Hepatocyte (in vitro differentiated cells): Measurements from ENCODE around the gene SORBS2. TPM values are rescaled to one million over a fixed set of nuclear protein-coding genes. Genes with fewer than 3 reads are reported as not detected.

Experiments
- DNase-seq: peaks from one replicate; pipeline ENCODE4 v3.0.0-alpha.2; 2016; ENCODE audit warnings: low spot score
- H2AFZ ChIP-seq: fragments of 200-600 bp; sonication (generic); 2 replicates; pipeline ENCODE4 v1.6.0; 2016; ENCODE audit warnings: antibody characterized with exemption, mild to moderate bottlenecking
- H3K27ac ChIP-seq: fragments of 200-600 bp; sonication (generic); 2 replicates; pipeline ENCODE4 v1.5.1; 2016; ENCODE audit warnings: mild to moderate bottlenecking
- H3K27me3 ChIP-seq: fragments of 200-600 bp; sonication (generic); 2 replicates; pipeline ENCODE4 v1.6.1; 2016
- H3K36me3 ChIP-seq: fragments of 200-600 bp; sonication (generic); replicated peaks from 2 replicates; pipeline ENCODE4 v1.5.1; 2016; ENCODE audit warnings: low read depth; ENCODE audit not compliant: insufficient read depth
- H3K4me1 ChIP-seq: fragments of 200-600 bp; sonication (generic); 2 replicates; pipeline ENCODE4 v1.5.1; 2016; ENCODE audit warnings: mild to moderate bottlenecking, moderate library complexity; ENCODE audit not compliant: insufficient read depth
- H3K4me2 ChIP-seq: fragments of 200-600 bp; sonication (generic); 2 replicates; pipeline ENCODE4 v1.6.0; 2016
- H3K4me3 ChIP-seq: fragments of 200-600 bp; sonication (generic); 2 replicates; pipeline ENCODE4 v1.5.1; 2016; ENCODE audit warnings: mild to moderate bottlenecking
- H3K79me2 ChIP-seq: fragments of 200-600 bp; sonication (generic); 2 replicates; pipeline ENCODE4 v1.6.0; 2017; ENCODE audit warnings: mild to moderate bottlenecking
- H3K9me2 ChIP-seq: fragments of 200-600 bp; sonication (generic); replicated peaks from 2 replicates; pipeline ENCODE4 v1.6.0; 2017; ENCODE audit warnings: mild to moderate bottlenecking; ENCODE audit not compliant: insufficient read depth
- H3K9me3 ChIP-seq: fragments of 200-600 bp; sonication (generic); 2 replicates; pipeline ENCODE4 v1.5.1; 2016; ENCODE audit warnings: low read depth, mild to moderate bottlenecking
- H4K20me1 ChIP-seq: fragments of 200-600 bp; sonication (generic); 2 replicates; pipeline ENCODE4 v1.6.0; 2016; ENCODE audit warnings: mild to moderate bottlenecking; ENCODE audit not compliant: insufficient read depth, poor library complexity, severe bottlenecking
- EZH2 ChIP-seq: fragments of 200-600 bp; sonication (generic); IDR thresholded peaks from 2 replicates; pipeline ENCODE4 v1.6.1; 2016; ENCODE audit warnings: antibody characterized with exemption, mild to moderate bottlenecking, borderline replicate concordance
- EZH2phosphoT487 ChIP-seq: fragments of 200-600 bp; sonication (generic); IDR thresholded peaks from one replicate; pipeline ENCODE4 v1.6.1; 2018; ENCODE audit warnings: antibody characterized with exemption, mild to moderate bottlenecking, low read depth, moderate library complexity; ENCODE audit not compliant: unreplicated experiment, severe bottlenecking
- WGBS: methylation state at CpG from one replicate; pipeline ENCODE4 v1.1.6; 2016; ENCODE audit warnings: low lambda C conversion rate; ENCODE audit errors: missing lambda C conversion rate; 5-methylcytosine and 5-hydroxymethylcytosine counted together
- polyA plus RNA-seq: library from polyadenylated mRNA; unstranded; fragments of >200 nt; fragmentation: Nextera tagmentation; extraction: Ambion mirVana; gene quantifications from 2 replicates; pipeline ENCODE4 v1.2.1, GENCODE V29; 2016
- total RNA-seq: library from RNA; depleted of rRNA; stranded (reverse); fragments of >200 nt; gene quantifications from 2 replicates; pipeline ENCODE4 v1.2.3, GENCODE V29; 2014
- TF ChIP-seq, protein P1 (sequence below): fragments of 200-600 bp; sonication (generic); IDR thresholded peaks from 2 replicates; pipeline ENCODE4 v1.5.1; 2016; ENCODE audit warnings: antibody characterized with exemption, mild to moderate bottlenecking; ENCODE audit not compliant: poor library complexity

Gene SORBS2
- total and polyA plus RNA-seq, 2 experiments from 2014 or later = 43.4 to 52.1 TPM

DNA sequence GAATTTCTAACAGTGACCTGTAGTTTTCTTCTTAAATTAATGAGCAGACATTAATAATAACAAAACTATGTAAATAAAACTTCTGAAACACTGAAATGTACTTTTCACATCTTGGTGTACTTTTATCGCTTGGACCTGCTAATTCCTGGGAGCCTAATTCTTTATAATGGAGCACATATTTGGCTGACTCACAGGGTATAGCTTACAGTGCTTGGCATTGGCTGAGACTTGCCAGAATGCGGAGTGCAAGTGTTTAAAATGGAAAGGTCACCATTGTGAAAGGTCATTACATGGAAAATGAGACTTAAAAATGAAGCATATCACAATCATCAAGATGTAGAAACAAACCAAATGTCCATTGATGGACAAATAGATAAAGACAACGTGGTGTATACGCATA is 139.4 kb downstream of the SORBS2 start:
- Histone ChIP-seq H3K9me3 (no peaks in the 10 kb centered on the region), H3K4me1 (peaks cover 6% of the 10 kb centered on the region), H3K27me3 (no peaks in the 10 kb centered on the region), H3K27ac (no peak overlapping the region), H3K36me3 (no peaks in the 10 kb centered on the region), H3K4me2 (no peak overlapping the region), H4K20me1 (no peaks in the 10 kb centered on the region), H3K9me2 (no peaks in the 10 kb centered on the region), H3K4me3 (no peak overlapping the region), H2AFZ (no peak overlapping the region), H3K79me2 (no peaks in the 10 kb centered on the region)
- TF ChIP-seq EZH2phosphoT487 = no peak
- no peak for TF ChIP-seq EZH2
- TF ChIP-seq, protein P1, sequence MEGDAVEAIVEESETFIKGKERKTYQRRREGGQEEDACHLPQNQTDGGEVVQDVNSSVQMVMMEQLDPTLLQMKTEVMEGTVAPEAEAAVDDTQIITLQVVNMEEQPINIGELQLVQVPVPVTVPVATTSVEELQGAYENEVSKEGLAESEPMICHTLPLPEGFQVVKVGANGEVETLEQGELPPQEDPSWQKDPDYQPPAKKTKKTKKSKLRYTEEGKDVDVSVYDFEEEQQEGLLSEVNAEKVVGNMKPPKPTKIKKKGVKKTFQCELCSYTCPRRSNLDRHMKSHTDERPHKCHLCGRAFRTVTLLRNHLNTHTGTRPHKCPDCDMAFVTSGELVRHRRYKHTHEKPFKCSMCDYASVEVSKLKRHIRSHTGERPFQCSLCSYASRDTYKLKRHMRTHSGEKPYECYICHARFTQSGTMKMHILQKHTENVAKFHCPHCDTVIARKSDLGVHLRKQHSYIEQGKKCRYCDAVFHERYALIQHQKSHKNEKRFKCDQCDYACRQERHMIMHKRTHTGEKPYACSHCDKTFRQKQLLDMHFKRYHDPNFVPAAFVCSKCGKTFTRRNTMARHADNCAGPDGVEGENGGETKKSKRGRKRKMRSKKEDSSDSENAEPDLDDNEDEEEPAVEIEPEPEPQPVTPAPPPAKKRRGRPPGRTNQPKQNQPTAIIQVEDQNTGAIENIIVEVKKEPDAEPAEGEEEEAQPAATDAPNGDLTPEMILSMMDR = no peak
- DNase-seq = no peak
- WGBS = 73% methylated on average over 4 of the region's 4 CpGs

DNA sequence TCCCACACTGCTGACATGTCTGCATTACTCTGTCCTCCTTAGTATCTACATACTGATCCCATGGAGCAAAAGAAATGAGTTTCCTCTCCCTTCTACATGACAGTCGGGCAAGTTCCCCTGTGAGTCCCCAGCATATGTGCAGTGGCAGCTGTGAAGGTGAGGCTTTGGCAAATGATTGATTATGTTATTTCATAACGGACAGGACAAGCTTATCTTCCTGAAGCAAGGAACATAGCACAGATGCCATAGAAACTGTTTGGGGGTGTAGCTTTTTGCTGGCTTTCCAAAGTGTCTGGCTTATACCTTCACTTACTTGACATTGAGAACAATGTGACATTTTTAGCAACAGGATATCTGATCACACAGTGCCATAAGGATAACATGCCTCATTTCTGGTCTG is 139.8 kb downstream of the SORBS2 start:
- no peaks in the 10 kb centered on the region for H3K36me3 ChIP-seq
- TF ChIP-seq EZH2 (no peak), EZH2phosphoT487 (no peak)
- TF ChIP-seq, protein P1 = no peak
- H3K79me2 ChIP-seq = no peaks in the 10 kb centered on the region
- DNase-seq = no peak
- H3K4me3 ChIP-seq = no peak overlapping the region
- H4K20me1 ChIP-seq = no peaks in the 10 kb centered on the region
- no peaks in the 10 kb centered on the region for H3K9me3 ChIP-seq
- no peak overlapping the region for H2AFZ ChIP-seq
- no peak overlapping the region for H3K27ac ChIP-seq
- no peaks in the 10 kb centered on the region for H3K27me3 ChIP-seq
- no peak overlapping the region for H3K4me2 ChIP-seq
- peaks cover 6% of the 10 kb centered on the region for H3K4me1 ChIP-seq
- WGBS = 28% methylated on average over 2 of the region's 2 CpGs
- H3K9me2 ChIP-seq = no peaks in the 10 kb centered on the region

DNA sequence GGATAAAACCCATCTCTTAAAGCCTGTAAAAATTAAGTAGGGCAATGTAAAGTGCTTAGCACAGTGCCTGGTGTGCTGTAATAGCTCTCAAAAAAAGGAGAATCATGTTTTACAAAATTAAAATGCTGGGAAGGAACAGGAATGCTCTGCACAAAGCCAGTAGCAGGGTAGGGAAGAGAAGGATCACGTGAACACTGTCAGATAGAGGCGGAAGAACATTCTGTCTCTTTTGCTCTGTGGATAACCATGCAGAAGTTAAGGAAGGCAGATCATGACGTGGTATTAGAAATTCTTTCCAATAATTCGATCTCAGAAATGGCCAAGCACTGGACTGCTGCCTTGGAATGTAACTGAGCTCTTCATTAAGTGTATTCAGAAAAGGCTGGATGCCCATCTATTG is 140.5 kb downstream of the SORBS2 start:
- no peaks in the 10 kb centered on the region for H3K9me2 ChIP-seq
- no peaks in the 10 kb centered on the region for H3K9me3 ChIP-seq
- DNase-seq = no peak
- H3K4me2 ChIP-seq = no peak overlapping the region
- H3K27me3 ChIP-seq = no peaks in the 10 kb centered on the region
- no peak overlapping the region for H2AFZ ChIP-seq
- H3K4me1 ChIP-seq = peaks cover 6% of the 10 kb centered on the region
- H3K27ac ChIP-seq = no peak overlapping the region
- H4K20me1 ChIP-seq = no peaks in the 10 kb centered on the region
- H3K36me3 ChIP-seq = no peaks in the 10 kb centered on the region
- no peaks in the 10 kb centered on the region for H3K79me2 ChIP-seq
- no peak for TF ChIP-seq EZH2
- TF ChIP-seq EZH2phosphoT487 = no peak
- TF ChIP-seq, protein P1 = no peak
- 91% methylated on average over 4 of the region's 4 CpGs for WGBS
- H3K4me3 ChIP-seq = no peak overlapping the region

DNA sequence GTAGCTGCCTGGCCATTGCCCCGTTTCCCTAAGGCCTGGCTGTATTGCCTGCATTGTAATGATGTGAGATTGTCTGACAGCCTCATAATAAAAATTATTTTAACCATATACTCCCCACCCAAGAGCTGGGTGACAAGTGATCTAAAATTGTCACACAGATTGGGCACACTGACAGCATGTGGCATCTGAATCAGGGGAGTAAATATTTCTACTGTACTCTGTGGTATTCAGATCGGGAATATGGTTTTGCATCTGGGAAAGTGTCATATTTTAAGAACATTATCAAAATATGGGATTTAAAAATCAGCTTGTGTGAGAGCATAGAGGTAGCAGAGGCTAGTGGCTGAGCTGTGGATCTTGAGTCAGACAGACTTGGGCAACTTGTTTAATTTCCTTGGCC is 140.9 kb downstream of the SORBS2 start:
- no peak overlapping the region for H3K27ac ChIP-seq
- WGBS = 93% methylated on average over 2 of the region's 2 CpGs
- no peaks in the 10 kb centered on the region for H3K27me3 ChIP-seq
- no peak for TF ChIP-seq EZH2phosphoT487
- TF ChIP-seq, protein P1 = no peak
- no peak for TF ChIP-seq EZH2
- H2AFZ ChIP-seq = no peak overlapping the region
- no peak for DNase-seq
- H3K9me3 ChIP-seq = no peaks in the 10 kb centered on the region
- no peaks in the 10 kb centered on the region for H4K20me1 ChIP-seq
- H3K4me1 ChIP-seq = peaks cover 6% of the 10 kb centered on the region
- no peaks in the 10 kb centered on the region for H3K36me3 ChIP-seq
- no peak overlapping the region for H3K4me3 ChIP-seq
- no peaks in the 10 kb centered on the region for H3K9me2 ChIP-seq
- no peaks in the 10 kb centered on the region for H3K79me2 ChIP-seq
- H3K4me2 ChIP-seq = no peak overlapping the region
